Testis (tissue), 5 donors: ENCODE results near the gene ATP1A4. TPM values are rescaled to one million over a fixed set of nuclear protein-coding genes. Genes with fewer than 3 reads are reported as not detected.

Experiments
- DNase-seq: peaks from one replicate; pipeline ENCODE4 v3.0.0-alpha.2; 2019
- H3K27ac ChIP-seq, 2 donors: fragments of 200-600 bp; sonication (generic); one replicate each; pipeline ENCODE4 v1.5.1; 2019
- H3K27me3 ChIP-seq: fragments of 200-600 bp; sonication (generic); one replicate; pipeline ENCODE4 v1.5.1; 2019
- H3K36me3 ChIP-seq: fragments of 200-600 bp; sonication (generic); one replicate; pipeline ENCODE4 v1.5.1; 2017; ENCODE audit warnings: low read depth; ENCODE audit errors: missing control alignments
- H3K4me1 ChIP-seq: fragments of 200-600 bp; sonication (generic); one replicate; pipeline ENCODE4 v1.5.1; 2019
- H3K4me3 ChIP-seq, 2 donors: fragments of 200-600 bp; sonication (generic); one replicate each; pipeline ENCODE4 v1.5.1; 2017 to 2019
- H3K9me3 ChIP-seq: fragments of 200-600 bp; sonication (generic); one replicate; pipeline ENCODE4 v1.5.1; 2017
- POLR2A ChIP-seq: fragments of 450-650 bp; IDR thresholded peaks from one replicate; pipeline ENCODE4 v1.6.1; 2017; ENCODE audit warnings: antibody characterized with exemption, mild to moderate bottlenecking, moderate library complexity
- WGBS, 2 donors: methylation state at CpG; one replicate each; pipeline ENCODE4 v1.1.5; 2018; 5-methylcytosine and 5-hydroxymethylcytosine counted together
- intact Hi-C: fragments of 100-400 bp; cut with DNase I; formaldehyde crosslinking; loops from one replicate; pipeline ENCODE4 v1.15.1; 2023; ENCODE audit warnings: low total_unique reads
- long read RNA-seq, 2 donors: transcript quantifications; one replicate each; lab custom pipeline, GENCODE V29; 2026
- polyA plus RNA-seq: library from polyadenylated mRNA; stranded (reverse); fragments of 350-450 nt; fragmentation: Illumina TruSeq; extraction: RNeasy Lipid Tissue Mini Kit (QIAGEN cat#74804); gene quantifications from one replicate; pipeline ENCODE4 v1.2.3, GENCODE V29; 2014; ENCODE audit warnings: low read depth, low replicate concordance; ENCODE audit not compliant: insufficient read depth
- total RNA-seq, 2 donors: library from RNA; depleted of rRNA; stranded (reverse); fragments of >200 nt; gene quantifications; one replicate each; pipeline ENCODE4 v1.2.3, GENCODE V29; 2016
- TF ChIP-seq, protein P1 (sequence below), 3 experiments: fragments of 450-650 bp in 2 of 3; fragments of 200-600 bp in 1 of 3; sonication (generic) in 1 of 3; IDR thresholded peaks; one replicate each; pipeline ENCODE4 v1.5.1; 2016 to 2019; ENCODE audit warnings: antibody characterized with exemption in 3 of 3, mild to moderate bottlenecking in 2 of 3, moderate library complexity in 1 of 3

The ATP1A4 gene
- 10 to 100 TPM; 13.3 to 23.0 TPM for total RNA-seq
- polyA plus RNA-seq = 38.6 TPM
- long read RNA-seq, donor 1 = 0 reads
- long read RNA-seq, donor 2 = 0 reads

DNA sequence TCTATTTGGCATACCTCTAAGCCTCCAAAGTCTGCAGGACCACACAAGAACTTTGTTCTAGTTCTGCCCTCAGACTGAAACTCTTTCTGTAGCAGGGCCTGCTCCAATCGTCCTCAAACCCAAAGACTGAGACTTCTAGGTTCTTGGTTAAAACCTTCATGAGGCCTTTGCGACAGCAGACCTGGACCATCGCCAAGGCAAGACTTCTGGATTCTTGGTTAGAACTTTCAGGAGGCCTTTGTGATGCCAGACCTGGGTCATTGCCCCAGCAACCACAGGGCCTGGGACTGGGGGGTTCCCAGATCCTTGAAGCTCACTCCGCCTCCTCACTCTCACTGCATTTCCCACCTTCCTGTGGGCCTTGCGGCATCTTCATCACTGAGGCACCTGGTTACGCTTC, at the start of gene ATP1A4:
Gene ATP1A4, plus strand, starts transcription at position 301 of the 400 bp plus-strand sequence. CDS start 438 bp downstream, outside the sequence.
- WGBS, 2 donors = 88 to 93% methylated on average over 6 of the region's 6 CpGs
- intact Hi-C loops = no loop called here
- H3K36me3 ChIP-seq = no peaks in the 10 kb centered on the region
- H3K4me1 ChIP-seq = no peaks in the 10 kb centered on the region
- H3K4me3 ChIP-seq = no peak within 1 kb of the TSS
- DNase-seq = no peak
- TF ChIP-seq POLR2A = no peak
- TF ChIP-seq, protein P1, sequence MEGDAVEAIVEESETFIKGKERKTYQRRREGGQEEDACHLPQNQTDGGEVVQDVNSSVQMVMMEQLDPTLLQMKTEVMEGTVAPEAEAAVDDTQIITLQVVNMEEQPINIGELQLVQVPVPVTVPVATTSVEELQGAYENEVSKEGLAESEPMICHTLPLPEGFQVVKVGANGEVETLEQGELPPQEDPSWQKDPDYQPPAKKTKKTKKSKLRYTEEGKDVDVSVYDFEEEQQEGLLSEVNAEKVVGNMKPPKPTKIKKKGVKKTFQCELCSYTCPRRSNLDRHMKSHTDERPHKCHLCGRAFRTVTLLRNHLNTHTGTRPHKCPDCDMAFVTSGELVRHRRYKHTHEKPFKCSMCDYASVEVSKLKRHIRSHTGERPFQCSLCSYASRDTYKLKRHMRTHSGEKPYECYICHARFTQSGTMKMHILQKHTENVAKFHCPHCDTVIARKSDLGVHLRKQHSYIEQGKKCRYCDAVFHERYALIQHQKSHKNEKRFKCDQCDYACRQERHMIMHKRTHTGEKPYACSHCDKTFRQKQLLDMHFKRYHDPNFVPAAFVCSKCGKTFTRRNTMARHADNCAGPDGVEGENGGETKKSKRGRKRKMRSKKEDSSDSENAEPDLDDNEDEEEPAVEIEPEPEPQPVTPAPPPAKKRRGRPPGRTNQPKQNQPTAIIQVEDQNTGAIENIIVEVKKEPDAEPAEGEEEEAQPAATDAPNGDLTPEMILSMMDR (IDR thresholded peaks at IDR 0.05) = no peak
- H3K27ac ChIP-seq = no peak within 1 kb of the TSS
- H3K9me3 ChIP-seq = no peaks in the 10 kb centered on the region
- H3K27me3 ChIP-seq = no peaks in the 10 kb centered on the region

DNA sequence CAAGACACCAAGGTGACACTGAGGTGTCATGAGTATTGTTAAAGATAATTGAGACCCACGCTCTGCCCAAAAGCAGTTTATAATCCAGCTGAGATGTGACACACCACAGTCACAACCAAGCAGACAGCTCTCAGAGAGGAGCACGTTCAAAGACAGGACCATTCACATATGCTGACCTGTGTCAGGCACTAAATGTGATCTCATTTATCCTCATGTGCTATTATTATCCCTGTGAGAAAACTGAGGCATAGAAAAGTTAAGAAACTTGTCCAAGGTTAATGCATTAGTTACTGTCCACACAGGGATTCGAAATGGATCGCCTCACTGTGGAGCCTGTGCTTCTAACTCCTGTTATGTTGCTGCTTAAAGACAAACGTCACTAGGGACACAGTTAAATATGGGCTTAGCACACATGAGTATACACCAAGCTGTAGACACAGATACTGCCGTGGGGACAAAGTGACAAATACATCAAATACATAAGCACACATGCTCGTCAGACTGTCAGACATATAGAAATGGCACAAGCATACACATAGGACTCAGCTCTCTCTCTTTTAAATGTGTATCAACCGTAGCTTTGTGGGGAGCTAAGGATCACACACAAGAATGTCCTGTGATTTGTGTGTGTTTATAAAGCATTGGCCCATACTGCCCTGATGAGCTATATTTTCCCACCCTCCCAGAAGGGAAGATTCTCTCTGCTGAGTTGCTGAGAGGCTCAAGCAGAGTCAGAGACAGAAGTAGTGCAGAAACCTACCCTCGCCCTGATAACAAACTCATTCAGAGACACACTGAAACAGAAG, 49.5 kb upstream of the ATP1A4 start:
- DNase-seq = no peak
- Histone ChIP-seq H3K4me1 (peaks cover 40% of the 10 kb centered on the region), H3K36me3 (no peaks in the 10 kb centered on the region), H3K9me3 (no peaks in the 10 kb centered on the region), H3K4me3 (no peak overlapping the region), H3K27me3 (no peaks in the 10 kb centered on the region), H3K27ac (peak overlapping the region; percentile 70 to 75)
- 57 to 63% methylated on average over 9 of the region's 9 CpGs for WGBS, 2 donors
- no peak for TF ChIP-seq POLR2A
- TF ChIP-seq, protein P1 (IDR thresholded peaks at IDR 0.05) = no peak
- intact Hi-C loops = loop anchor here (5.0 to 10.0 kb wide), 2 partner anchors 93 to 150 kb away; partner anchors contain the start of gene CASQ1

DNA sequence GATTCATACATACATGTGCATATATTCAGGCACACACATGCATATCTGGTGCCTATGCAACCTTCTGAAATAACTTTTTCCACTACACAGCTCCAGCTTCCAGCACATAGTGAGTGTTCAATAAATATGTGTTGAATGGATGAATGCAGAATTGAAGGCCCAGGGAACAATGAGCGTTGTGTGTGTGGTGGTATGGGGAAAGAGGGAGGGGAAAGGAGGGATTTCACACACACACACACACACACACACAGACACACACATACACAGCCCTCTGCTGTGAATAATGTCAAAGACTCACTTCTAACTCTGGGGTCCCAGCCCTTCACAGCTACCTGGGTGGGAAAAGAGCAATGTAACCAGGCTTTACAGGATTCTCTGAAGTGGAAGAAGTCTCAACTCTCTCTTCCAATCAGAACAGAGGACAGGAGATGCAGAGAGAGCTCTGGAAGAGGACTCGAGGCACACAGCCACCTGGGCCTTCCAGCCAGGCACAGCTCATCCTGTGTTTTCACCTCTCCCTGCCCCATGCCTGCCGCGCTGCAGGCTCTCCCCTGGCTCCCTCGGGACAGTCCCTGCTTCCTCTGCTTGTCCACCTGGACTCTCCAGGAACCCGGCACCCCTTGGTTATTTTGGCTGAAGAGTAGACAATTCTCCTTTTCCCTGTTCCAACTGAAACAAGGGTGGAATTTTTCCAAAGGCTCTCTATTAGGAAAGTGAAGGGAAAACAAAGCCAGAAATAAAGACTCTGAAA, 47.6 kb upstream of the ATP1A4 start:
- intact Hi-C loops = loop anchor here (5.0 to 10.0 kb wide), 2 partner anchors 91 to 148 kb away; partner anchors contain the start of gene CASQ1
- Histone ChIP-seq H3K36me3 (no peaks in the 10 kb centered on the region), H3K27ac (peak overlapping the region in 1 of 2 donors; percentile 47), H3K27me3 (no peaks in the 10 kb centered on the region), H3K4me3 (no peak overlapping the region), H3K4me1 (peaks cover 30% of the 10 kb centered on the region), H3K9me3 (no peaks in the 10 kb centered on the region)
- no peak for TF ChIP-seq POLR2A
- TF ChIP-seq, protein P1 (IDR thresholded peaks at IDR 0.05) = no peak
- DNase-seq = no peak
- 42 to 43% methylated on average over 6 of the region's 6 CpGs for WGBS, 2 donors

DNA sequence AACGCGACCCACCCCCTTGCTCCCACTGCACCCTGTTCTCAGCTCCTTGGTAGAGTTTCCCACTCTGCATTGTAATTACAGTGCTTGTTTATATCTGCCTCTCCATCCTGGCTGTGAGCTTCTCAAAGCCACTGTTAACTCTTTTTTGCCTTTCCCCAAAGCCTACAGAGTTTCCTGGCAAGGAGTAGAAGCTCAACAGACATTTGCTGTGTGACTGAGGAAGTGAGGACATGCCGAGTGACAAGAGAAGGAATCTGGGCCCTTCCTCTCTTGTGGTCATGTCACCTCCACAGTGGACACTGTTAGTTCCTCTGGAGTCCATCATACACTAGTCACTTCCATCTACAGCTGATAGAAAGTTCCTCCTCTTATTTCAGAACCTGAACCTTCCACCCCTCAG, 46.9 kb upstream of the ATP1A4 start:
- Histone ChIP-seq H3K27me3 (no peaks in the 10 kb centered on the region), H3K4me1 (peaks cover 32% of the 10 kb centered on the region), H3K9me3 (no peaks in the 10 kb centered on the region), H3K27ac (peak overlapping the region in 1 of 2 donors; percentile 47), H3K36me3 (no peaks in the 10 kb centered on the region), H3K4me3 (no peak overlapping the region)
- intact Hi-C loops = loop anchor here (5.0 to 10.0 kb wide), 2 partner anchors 90 to 148 kb away; partner anchors contain the start of gene CASQ1
- 53 to 57% methylated on average over 3 of the region's 3 CpGs for WGBS, 2 donors
- no peak for TF ChIP-seq POLR2A
- TF ChIP-seq, protein P1 (IDR thresholded peaks at IDR 0.05) = no peak
- DNase-seq = no peak
